ENCODE results near the gene PBX1. TPM values are rescaled to one million over a fixed set of nuclear protein-coding genes. Genes with fewer than 3 reads are reported as not detected.

The PBX1 gene
- total and polyA plus RNA-seq, 2 donors (not counting 3 experiments of a cell fraction or from before 2014, with no cell fraction given) = 10.7 to 24.1 TPM

- no peaks in the 10 kb centered on the region for H3K9me3 ChIP-seq (replicated peaks; ENCODE audit: control insufficient read depth, insufficient read depth, low read length)
- ChIA-PET CTCF (interaction anchor here (2.8 kb wide), 1 partner anchor 79 kb away, joined by 9 read pairs; no protein-coding TSS in a partner anchor), POLR2A (no interaction called here)
- H4K20me1 ChIP-seq (replicated peaks; ENCODE audit: control insufficient read depth, extremely low read depth, insufficient read depth, low read length) = no peaks in the 10 kb centered on the region
- no peaks in the 10 kb centered on the region for H3K27me3 ChIP-seq (ENCODE audit: control insufficient read depth in 2 of 2, insufficient read depth in 2 of 2, low read length in 2 of 2)
- H3K9me1 ChIP-seq (replicated peaks; ENCODE audit: control insufficient read depth, extremely low read depth, insufficient read depth, low read length) = no peaks in the 10 kb centered on the region
- TF ChIP-seq JUN (IDR thresholded peaks at IDR 0.05; ENCODE audit: borderline replicate concordance, insufficient read depth, insufficient read length, low read depth) (no peak), CTCF (IDR thresholded peaks at IDR 0.05; ENCODE audit: extremely low read depth in 1 of 2, insufficient read depth in 1 of 2, low read depth in 1 of 2, low read length in 2 of 2) (no peak), FOS (IDR thresholded peaks at IDR 0.05; ENCODE audit: borderline replicate concordance, insufficient read depth, low read length) (no peak), MYC (IDR thresholded peaks at IDR 0.05; ENCODE audit: low read depth, low read length) (no peak), POLR2A (IDR thresholded peaks at IDR 0.05; ENCODE audit: low read depth, low read length) (no peak), GATA2 (IDR thresholded peaks at IDR 0.05; ENCODE audit: insufficient read depth, insufficient read length, low read depth, low read length) (no peak), POLR2AphosphoS5 (IDR thresholded peaks at IDR 0.05; ENCODE audit: insufficient read depth, low read depth, low read length) (no peak), EZH2 (IDR thresholded peaks at IDR 0.05; ENCODE audit: borderline replicate concordance, low read depth, low read length, severe bottlenecking) (no peak), MAX (IDR thresholded peaks at IDR 0.05; ENCODE audit: insufficient read depth, insufficient read length) (no peak)
- intact Hi-C loops (cut with micrococcal nuclease) = no loop called here
- H3K4me3 ChIP-seq (replicated peaks in 1 of 3; ENCODE audit: insufficient read depth in 1 of 3, low read depth in 1 of 3, low read length in 3 of 3) = no peak overlapping the region
- peaks cover 27% of the 10 kb centered on the region for H3K4me1 ChIP-seq (ENCODE audit: control insufficient read depth, extremely low read depth, insufficient read depth, low read length)
- H3K4me2 ChIP-seq (ENCODE audit: insufficient read depth, low read length) = no peak overlapping the region
- BruUV-seq (replicated peaks) = no TSS peak
- dilution Hi-C loops (cut with MboI; ENCODE audit: extremely low pct_ligation_motif_present, low sequenced_read_pairs) = no loop called here
- H2AFZ ChIP-seq (ENCODE audit: low read depth, low read length) = no peak overlapping the region
- H3K79me2 ChIP-seq (ENCODE audit: control insufficient read depth, insufficient read depth, low read length) = no peaks in the 10 kb centered on the region
- no peaks in the 10 kb centered on the region for H3K36me3 ChIP-seq (ENCODE audit: control insufficient read depth in 2 of 2, extremely low read depth in 1 of 2, insufficient read depth in 2 of 2, low read length in 2 of 2)
- no peak overlapping the region for H3K9ac ChIP-seq (replicated peaks; ENCODE audit: extremely low read depth, insufficient read depth, low read length)
- DNase-seq (ENCODE audit: low read depth, low spot score) (peak; percentile 16), FAIRE-seq (no peak)
- H3K27ac ChIP-seq (ENCODE audit: insufficient read depth, low read depth, low read length) = no peak overlapping the region
Measured at GRCh38 chr1:164707868-164708331, 148.9 kb downstream of the PBX1 start.
